NT2/D1 (cell line): ENCODE measurements around the gene MAST4.

Source experiments
- DNase-seq: peaks from one replicate; pipeline ENCODE4 v3.0.0-alpha.2; 2011; ENCODE audit warnings: low read depth, low spot score
- H3K27me3 ChIP-seq: 2 replicates; pipeline ENCODE4 v1.6.0; 2011; ENCODE audit warnings: mild to moderate bottlenecking; ENCODE audit not compliant: insufficient read length, insufficient read depth
- H3K36me3 ChIP-seq: 2 replicates; pipeline ENCODE4 v1.6.1; 2011; ENCODE audit warnings: mild to moderate bottlenecking, low read length, mixed read lengths; ENCODE audit not compliant: insufficient read depth, insufficient read length
- H3K4me1 ChIP-seq: 2 replicates; pipeline ENCODE4 v1.5.1; 2011; ENCODE audit not compliant: insufficient read depth, insufficient read length
- H3K4me3 ChIP-seq: 2 replicates; pipeline ENCODE4 v1.5.1; 2011; ENCODE audit warnings: low read depth; ENCODE audit not compliant: insufficient read length
- H3K9ac ChIP-seq: 2 replicates; pipeline ENCODE4 v1.6.0; 2011; ENCODE audit warnings: low read depth; ENCODE audit not compliant: insufficient read length
- H3K9me3 ChIP-seq: 2 replicates; pipeline ENCODE4 v1.5.1; 2011; ENCODE audit warnings: mild to moderate bottlenecking, low read length; ENCODE audit not compliant: insufficient read depth
- SUZ12 ChIP-seq: IDR thresholded peaks from 2 replicates; pipeline ENCODE4 v1.6.1; 2011; ENCODE audit not compliant: insufficient read length, insufficient read depth; ENCODE audit errors: extremely low read depth
- YY1 ChIP-seq: IDR thresholded peaks from 2 replicates; pipeline ENCODE4 v1.6.1; 2011; ENCODE audit not compliant: insufficient read length, insufficient read depth
- ZNF274 ChIP-seq: IDR thresholded peaks from 2 replicates; pipeline ENCODE4 v1.6.1; 2011; ENCODE audit warnings: mild to moderate bottlenecking, low read depth, low read length

Gene MAST4

GRCh38 chr5:67176936-67177335 is 580.7 kb downstream of the MAST4 start:
- Histone ChIP-seq H3K4me3 (no peak overlapping the region), H3K36me3 (no peaks in the 10 kb centered on the region), H3K9ac (no peak overlapping the region), H3K27me3 (no peaks in the 10 kb centered on the region), H3K4me1 (peaks cover 3% of the 10 kb centered on the region), H3K9me3 (peaks cover 9% of the 10 kb centered on the region; the same call in 1 of the 2 replicates)
- TF ChIP-seq ZNF274 (no peak), SUZ12 (no peak), YY1 (no peak)
- DNase-seq = no peak

- Histone ChIP-seq H3K36me3 (no peaks in the 10 kb centered on the region), H3K9ac (no peak overlapping the region), H3K4me1 (peaks cover 4% of the 10 kb centered on the region), H3K9me3 (peaks cover 9% of the 10 kb centered on the region; the same call in 1 of the 2 replicates), H3K27me3 (no peaks in the 10 kb centered on the region), H3K4me3 (no peak overlapping the region)
- TF ChIP-seq YY1 = no peak
- TF ChIP-seq SUZ12 = no peak
- no peak for TF ChIP-seq ZNF274
- no peak for DNase-seq
Measured at GRCh38 chr5:67178085-67178484, 581.9 kb downstream of the MAST4 start.

- Histone ChIP-seq H3K36me3 (no peaks in the 10 kb centered on the region), H3K9ac (no peak overlapping the region), H3K27me3 (peaks cover 2% of the 10 kb centered on the region), H3K9me3 (peaks cover 9% of the 10 kb centered on the region; the same call in 1 of the 2 replicates), H3K4me1 (peaks cover 4% of the 10 kb centered on the region), H3K4me3 (no peak overlapping the region)
- no peak for DNase-seq
- TF ChIP-seq YY1 = no peak
- TF ChIP-seq ZNF274 = no peak
- TF ChIP-seq SUZ12 = no peak
Measured at GRCh38 chr5:67178966-67179365, 582.8 kb downstream of the MAST4 start.

- Histone ChIP-seq H3K9me3 (peaks cover 9% of the 10 kb centered on the region; the same call in 1 of the 2 replicates), H3K4me1 (peaks cover 4% of the 10 kb centered on the region), H3K36me3 (no peaks in the 10 kb centered on the region), H3K27me3 (peaks cover 2% of the 10 kb centered on the region), H3K9ac (no peak overlapping the region), H3K4me3 (no peak overlapping the region)
- no peak for TF ChIP-seq YY1
- no peak for TF ChIP-seq SUZ12
- TF ChIP-seq ZNF274 = no peak
- DNase-seq = no peak
Measured at GRCh38 chr5:67179697-67180361, 583.6 kb downstream of the MAST4 start.

GRCh38 chr5:67181648-67182221 is 585.5 kb downstream of the MAST4 start:
- Histone ChIP-seq H3K36me3 (no peaks in the 10 kb centered on the region), H3K4me3 (no peak overlapping the region), H3K4me1 (peaks cover 4% of the 10 kb centered on the region), H3K9ac (no peak overlapping the region), H3K27me3 (peaks cover 2% of the 10 kb centered on the region), H3K9me3 (peaks cover 9% of the 10 kb centered on the region; the same call in 1 of the 2 replicates)
- peak; percentile 42 for DNase-seq
- TF ChIP-seq SUZ12 (no peak), ZNF274 (no peak), YY1 (no peak)

- DNase-seq = no peak
- TF ChIP-seq YY1 (no peak), ZNF274 (no peak), SUZ12 (no peak)
Measured at GRCh38 chr5:67182301-67182790, 586.2 kb downstream of the MAST4 start.

GRCh38 chr5:67183859-67184258 is 587.7 kb downstream of the MAST4 start:
- H3K4me1 ChIP-seq = peaks cover 4% of the 10 kb centered on the region
- H3K36me3 ChIP-seq = no peaks in the 10 kb centered on the region
- no peak overlapping the region for H3K9ac ChIP-seq
- H3K9me3 ChIP-seq = no peaks in the 10 kb centered on the region
- peaks cover 2% of the 10 kb centered on the region for H3K27me3 ChIP-seq
- TF ChIP-seq ZNF274 (no peak), YY1 (no peak), SUZ12 (no peak)
- H3K4me3 ChIP-seq = no peak overlapping the region
- DNase-seq = no peak

More at GRCh38 chr5:67182301-67182790, 586.2 kb downstream of the MAST4 start:
- Histone ChIP-seq H3K9ac (no peak overlapping the region), H3K27me3 (peaks cover 2% of the 10 kb centered on the region), H3K9me3 (peaks cover 2% of the 10 kb centered on the region; the same call in 1 of the 2 replicates), H3K4me3 (no peak overlapping the region), H3K4me1 (peaks cover 4% of the 10 kb centered on the region), H3K36me3 (no peaks in the 10 kb centered on the region)
